Measurements from ENCODE around the gene IL1RAPL2. TPM values are rescaled to one million over a fixed set of nuclear protein-coding genes. Genes with fewer than 3 reads are reported as not detected.

Gene IL1RAPL2
- polyA plus RNA-seq, 1 experiment = not detected

DNA sequence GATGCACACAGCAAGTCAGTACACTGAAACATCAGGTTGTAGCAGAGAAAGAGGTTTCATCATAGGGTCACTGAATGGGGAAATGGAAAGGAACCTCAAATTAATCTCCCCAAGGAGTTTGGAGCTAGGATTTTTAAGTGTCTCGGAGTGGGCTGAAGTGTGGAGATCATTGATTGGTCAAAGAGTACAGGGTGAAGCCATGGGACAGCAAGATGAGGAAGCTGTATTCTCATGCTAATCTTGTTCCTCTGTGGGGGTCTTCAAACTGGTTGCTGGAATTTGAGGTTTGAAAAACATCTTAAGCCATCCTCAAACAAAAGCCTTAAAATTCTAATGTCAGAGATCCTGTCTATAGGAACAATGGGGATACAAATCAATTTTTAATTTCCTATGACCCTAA lies 733.3 kb downstream of the IL1RAPL2 start:
- no peak overlapping the region for H3K4me3 ChIP-seq (ENCODE audit: low read depth, low read length)
- TF ChIP-seq, protein P1, sequence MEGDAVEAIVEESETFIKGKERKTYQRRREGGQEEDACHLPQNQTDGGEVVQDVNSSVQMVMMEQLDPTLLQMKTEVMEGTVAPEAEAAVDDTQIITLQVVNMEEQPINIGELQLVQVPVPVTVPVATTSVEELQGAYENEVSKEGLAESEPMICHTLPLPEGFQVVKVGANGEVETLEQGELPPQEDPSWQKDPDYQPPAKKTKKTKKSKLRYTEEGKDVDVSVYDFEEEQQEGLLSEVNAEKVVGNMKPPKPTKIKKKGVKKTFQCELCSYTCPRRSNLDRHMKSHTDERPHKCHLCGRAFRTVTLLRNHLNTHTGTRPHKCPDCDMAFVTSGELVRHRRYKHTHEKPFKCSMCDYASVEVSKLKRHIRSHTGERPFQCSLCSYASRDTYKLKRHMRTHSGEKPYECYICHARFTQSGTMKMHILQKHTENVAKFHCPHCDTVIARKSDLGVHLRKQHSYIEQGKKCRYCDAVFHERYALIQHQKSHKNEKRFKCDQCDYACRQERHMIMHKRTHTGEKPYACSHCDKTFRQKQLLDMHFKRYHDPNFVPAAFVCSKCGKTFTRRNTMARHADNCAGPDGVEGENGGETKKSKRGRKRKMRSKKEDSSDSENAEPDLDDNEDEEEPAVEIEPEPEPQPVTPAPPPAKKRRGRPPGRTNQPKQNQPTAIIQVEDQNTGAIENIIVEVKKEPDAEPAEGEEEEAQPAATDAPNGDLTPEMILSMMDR (IDR thresholded peaks at IDR 0.05; ENCODE audit: insufficient read depth, low read depth, low read length) = no peak
- ChIA-PET POLR2A (no interaction called here), CTCF (no interaction called here)
- no peak for DNase-seq (ENCODE audit: low read depth)
- H3K36me3 ChIP-seq (ENCODE audit: control insufficient read depth, insufficient read depth, low read length) = no peaks in the 10 kb centered on the region
- H3K27me3 ChIP-seq (ENCODE audit: control insufficient read depth, insufficient read depth, low read length) = no peaks in the 10 kb centered on the region

DNA sequence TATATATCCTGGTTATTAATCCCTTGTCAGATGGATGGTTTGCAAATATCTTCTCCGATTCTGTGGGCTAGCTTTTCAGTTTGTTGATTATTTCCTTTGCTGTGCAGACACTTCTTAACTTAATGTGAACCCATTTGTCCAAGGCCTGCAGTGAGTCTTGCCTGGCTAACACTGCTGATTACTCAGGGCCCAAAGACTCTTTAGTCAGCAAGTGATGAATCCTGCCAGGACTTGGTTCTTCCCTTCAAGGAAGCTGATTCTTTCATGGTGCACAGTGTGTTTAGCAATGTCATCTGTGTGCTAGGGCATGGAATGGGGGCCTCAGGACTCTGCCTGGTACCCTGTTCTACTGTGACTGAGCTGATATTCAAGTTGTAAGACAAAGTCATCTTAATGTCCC lies 736.2 kb downstream of the IL1RAPL2 start:
- no peak for DNase-seq (ENCODE audit: low read depth)
- POLR2A ChIA-PET = no interaction called here
- TF ChIP-seq, protein P1 (IDR thresholded peaks at IDR 0.05; ENCODE audit: insufficient read depth, low read depth, low read length) = no peak
- Histone ChIP-seq H3K4me3 (ENCODE audit: low read depth, low read length) (no peak overlapping the region), H3K27me3 (ENCODE audit: control insufficient read depth, insufficient read depth, low read length) (no peaks in the 10 kb centered on the region), H3K36me3 (ENCODE audit: control insufficient read depth, insufficient read depth, low read length) (no peaks in the 10 kb centered on the region)
- CTCF ChIA-PET = no interaction called here

DNA sequence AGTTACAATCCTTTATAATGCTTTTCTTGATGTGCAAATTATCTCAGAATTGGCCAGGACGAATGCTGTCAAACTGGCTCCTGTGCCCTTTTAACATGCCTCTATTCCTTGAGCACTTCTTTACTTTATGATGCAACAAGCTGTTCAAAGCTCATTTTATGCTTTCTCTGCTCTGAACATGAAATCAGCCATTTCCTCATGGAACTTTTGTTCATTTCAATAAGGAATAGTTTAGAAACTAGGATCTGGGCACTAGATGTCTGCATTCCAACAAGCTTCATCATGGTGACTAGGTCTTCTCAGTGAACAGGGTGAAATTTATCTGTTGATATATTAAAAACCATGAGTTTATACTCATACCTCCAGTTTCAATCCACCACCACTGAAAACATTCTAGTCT lies 741.8 kb downstream of the IL1RAPL2 start:
- DNase-seq (ENCODE audit: low read depth) = no peak
- CTCF ChIA-PET = no interaction called here
- TF ChIP-seq, protein P1 (IDR thresholded peaks at IDR 0.05; ENCODE audit: insufficient read depth, low read depth, low read length) = no peak
- Histone ChIP-seq H3K4me3 (ENCODE audit: low read depth, low read length) (no peak overlapping the region), H3K36me3 (ENCODE audit: control insufficient read depth, insufficient read depth, low read length) (no peaks in the 10 kb centered on the region), H3K27me3 (ENCODE audit: control insufficient read depth, insufficient read depth, low read length) (no peaks in the 10 kb centered on the region)
- POLR2A ChIA-PET = no interaction called here

DNA sequence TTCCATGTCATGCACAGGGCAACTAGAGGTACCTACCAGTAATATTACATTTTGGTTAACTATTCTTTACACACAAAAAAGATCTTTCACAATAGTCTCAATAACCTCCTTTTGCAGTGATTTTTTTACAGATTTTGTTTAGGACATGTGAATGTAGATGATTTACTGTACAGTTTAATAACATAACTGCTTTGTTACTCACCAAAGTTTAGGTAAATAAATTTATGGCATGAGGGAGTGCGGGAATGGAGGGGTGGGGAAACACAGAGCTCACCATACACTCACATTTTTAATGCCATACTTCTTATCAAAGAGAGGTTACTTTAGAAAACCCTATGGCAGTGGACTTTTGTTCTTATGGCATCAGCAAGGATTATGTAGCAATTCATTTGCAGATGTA lies 747.6 kb downstream of the IL1RAPL2 start:
- ChIA-PET POLR2A (no interaction called here), CTCF (no interaction called here)
- Histone ChIP-seq H3K27me3 (ENCODE audit: control insufficient read depth, insufficient read depth, low read length) (no peaks in the 10 kb centered on the region), H3K36me3 (ENCODE audit: control insufficient read depth, insufficient read depth, low read length) (no peaks in the 10 kb centered on the region), H3K4me3 (ENCODE audit: low read depth, low read length) (no peak overlapping the region)
- no peak for DNase-seq (ENCODE audit: low read depth)
- TF ChIP-seq, protein P1 (IDR thresholded peaks at IDR 0.05; ENCODE audit: insufficient read depth, low read depth, low read length) = no peak

DNA sequence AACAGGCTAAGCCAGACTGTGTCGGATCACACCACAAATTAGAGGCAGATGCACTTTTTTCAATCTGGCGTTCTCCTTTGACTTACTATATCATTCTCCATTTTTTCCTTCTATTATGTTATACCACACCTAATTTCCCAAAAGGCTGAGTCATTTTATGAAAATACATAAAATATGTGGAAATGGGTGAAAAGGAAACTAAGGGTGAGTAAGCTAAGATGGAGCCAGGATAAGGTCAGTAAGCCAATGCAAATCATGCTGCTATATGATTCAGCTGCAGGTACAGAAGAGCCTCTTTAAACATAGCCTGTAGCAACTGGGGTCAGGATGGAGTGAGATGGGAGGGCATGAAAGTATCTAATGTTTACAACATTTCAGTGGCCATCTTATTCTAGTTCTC lies 748.5 kb downstream of the IL1RAPL2 start:
- TF ChIP-seq, protein P1 (IDR thresholded peaks at IDR 0.05; ENCODE audit: insufficient read depth, low read depth, low read length) = no peak
- POLR2A ChIA-PET = no interaction called here

More for the DNA sequence above, 748.5 kb downstream of the IL1RAPL2 start:
- H3K27me3 ChIP-seq (ENCODE audit: control insufficient read depth, insufficient read depth, low read length) = no peaks in the 10 kb centered on the region
- no peaks in the 10 kb centered on the region for H3K36me3 ChIP-seq (ENCODE audit: control insufficient read depth, insufficient read depth, low read length)
- no peak for DNase-seq (ENCODE audit: low read depth)
- CTCF ChIA-PET = no interaction called here
- no peak overlapping the region for H3K4me3 ChIP-seq (ENCODE audit: low read depth, low read length)

All from BJ (cell line).